ENCODE results near the gene CACNA1C.

GRCh38 chr12:2675776-2676175 lies 623.0 kb downstream of the CACNA1C start:
- TF ChIP-seq CTCF (IDR thresholded peaks at IDR 0.05; ENCODE audit: borderline replicate concordance, extremely low read depth, low read length, poor library complexity, severe bottlenecking) (no peak), EZH2 (IDR thresholded peaks at IDR 0.05; ENCODE audit: borderline replicate concordance, low read depth, low read length, severe bottlenecking) (no peak)

Data from DND-41 (cell line).